HuH-7.5 (cell line): ENCODE data around the gene NTM.
"Not testable (repeated sequence)": the region's sequence is repeated elsewhere in the genome, so short reads cannot be mapped to it uniquely, and the experiment has no call there.

Experiments
- DNase-seq: peaks from one replicate; pipeline ENCODE4 v3.0.0; 2011; ENCODE audit warnings: low spot score

NTM gene

DNA sequence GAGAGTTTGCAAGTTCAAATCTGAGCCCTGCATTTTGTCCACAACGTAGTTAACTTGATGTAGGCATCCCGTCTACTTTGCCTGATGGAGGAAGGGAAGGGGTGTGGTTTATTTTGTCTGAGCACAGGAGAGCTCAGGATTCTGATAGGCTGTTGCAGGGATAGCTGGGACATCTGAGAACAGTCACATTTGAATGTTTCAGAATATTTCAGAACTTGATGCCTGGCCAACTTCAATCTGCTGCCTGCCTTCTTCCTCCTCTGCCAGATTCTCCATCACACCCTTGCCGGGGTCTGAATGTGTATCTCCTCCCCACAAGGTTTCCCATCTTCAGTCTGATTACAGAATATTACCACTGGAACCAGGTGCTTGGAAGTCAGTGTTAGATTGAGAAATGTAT lies 51.6 kb downstream of the NTM start:
- DNase-seq, result no peak

GRCh38 chr11:131422496-131422895 lies 52.1 kb downstream of the NTM start:
- DNase-seq, result no peak

- DNase-seq, result no peak
These were observed 53.3 kb downstream of the NTM start for GRCh38 chr11:131423688-131424087.

GRCh38 chr11:131424257-131424876 lies 54.0 kb downstream of the NTM start:
- DNase-seq, result not testable (repeated sequence)

- no peak for DNase-seq
These were observed 54.9 kb downstream of the NTM start for GRCh38 chr11:131425285-131425684.

DNA sequence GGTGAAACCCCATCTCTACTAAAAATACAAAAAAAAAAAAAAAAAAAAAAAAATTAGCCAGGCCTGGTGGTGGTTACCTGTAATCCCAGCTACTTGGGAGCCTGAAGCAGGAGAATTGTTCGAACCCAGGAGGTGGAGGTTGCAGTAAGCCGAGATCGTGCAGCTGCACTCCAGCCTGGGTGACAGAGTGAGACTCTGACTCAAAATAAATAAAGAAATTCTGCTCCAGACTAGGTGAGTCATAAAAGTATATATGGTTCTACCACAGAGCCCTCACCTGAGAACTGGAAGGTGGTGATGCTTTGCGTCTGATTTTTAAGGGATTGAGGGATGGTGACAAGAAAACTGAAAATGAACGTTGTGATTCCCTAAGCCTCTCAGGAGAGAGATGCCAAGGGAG lies 58.4 kb downstream of the NTM start:
- no peak for DNase-seq

DNA sequence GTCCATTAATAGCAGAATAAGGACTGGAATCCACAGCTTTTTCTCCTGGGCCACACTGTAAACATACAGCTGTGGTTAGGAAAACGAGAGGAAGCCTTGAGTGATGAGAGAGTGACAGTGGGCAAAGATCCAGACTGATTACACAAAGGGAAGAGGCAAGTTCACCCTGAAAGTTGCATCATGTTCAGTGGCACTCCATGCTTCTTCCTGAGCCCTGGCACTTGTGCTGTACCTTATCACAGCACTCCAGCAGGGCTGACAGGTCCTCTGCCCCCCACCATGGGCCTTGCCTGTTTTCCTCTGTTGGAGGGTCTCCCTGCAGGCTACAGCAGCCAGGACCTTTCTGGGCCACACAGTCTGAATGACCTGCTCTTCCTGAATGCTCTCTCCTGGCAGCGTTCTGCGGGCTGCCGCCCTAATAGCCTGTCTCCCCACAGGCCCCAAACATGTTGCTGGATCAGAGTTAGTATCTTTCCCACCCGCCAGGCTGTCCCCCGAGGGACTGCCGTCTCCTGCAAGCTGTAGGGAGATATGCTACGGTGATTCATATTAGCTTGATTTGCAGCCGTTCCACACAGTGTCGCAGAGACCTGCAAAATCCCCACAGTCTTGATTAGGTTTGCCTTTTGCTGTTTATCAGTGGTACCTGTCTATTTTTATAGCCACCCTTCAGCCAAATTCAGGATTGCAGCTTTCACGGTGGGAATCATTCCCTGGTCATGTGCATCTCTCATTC lies 60.2 kb downstream of the NTM start:
- DNase-seq, result no peak

DNA sequence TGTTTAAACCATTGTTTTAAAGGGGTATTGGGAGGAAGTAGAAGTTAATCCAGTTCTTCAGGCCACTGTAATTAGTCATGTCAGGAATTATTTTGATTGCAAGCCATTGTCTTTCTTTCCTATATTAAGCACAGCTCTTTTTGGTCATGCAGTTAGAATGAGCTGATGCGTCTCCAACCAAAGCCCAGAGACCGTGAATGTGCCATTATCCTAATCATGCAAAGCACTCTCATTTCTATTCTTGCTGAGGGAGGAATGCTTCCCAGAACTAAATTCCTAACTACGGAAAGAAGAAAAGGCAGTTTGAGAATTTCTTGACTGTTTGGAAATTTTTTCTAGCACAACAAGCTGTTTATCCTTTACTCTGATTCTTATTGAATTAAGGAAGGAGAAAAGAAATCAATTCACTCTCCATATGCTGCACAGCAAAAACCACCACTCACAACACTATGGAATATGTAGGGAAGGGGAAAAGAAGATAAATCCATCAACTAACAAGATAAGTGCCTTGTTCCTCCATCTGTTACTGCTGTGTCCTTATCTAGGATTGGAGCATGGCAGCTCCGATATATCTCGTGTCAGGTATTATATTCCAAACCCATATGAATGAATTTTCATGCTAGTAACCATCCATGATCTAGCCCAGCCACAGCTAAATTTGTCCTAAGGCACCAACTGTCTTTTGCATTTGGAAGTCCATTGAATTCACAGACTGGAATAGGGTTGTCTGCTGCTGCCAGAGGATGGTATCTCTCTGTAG lies 70.8 kb downstream of the NTM start:
- no peak for DNase-seq

- no peak for DNase-seq
These were observed 76.3 kb downstream of the NTM start for GRCh38 chr11:131446590-131447275.

DNA sequence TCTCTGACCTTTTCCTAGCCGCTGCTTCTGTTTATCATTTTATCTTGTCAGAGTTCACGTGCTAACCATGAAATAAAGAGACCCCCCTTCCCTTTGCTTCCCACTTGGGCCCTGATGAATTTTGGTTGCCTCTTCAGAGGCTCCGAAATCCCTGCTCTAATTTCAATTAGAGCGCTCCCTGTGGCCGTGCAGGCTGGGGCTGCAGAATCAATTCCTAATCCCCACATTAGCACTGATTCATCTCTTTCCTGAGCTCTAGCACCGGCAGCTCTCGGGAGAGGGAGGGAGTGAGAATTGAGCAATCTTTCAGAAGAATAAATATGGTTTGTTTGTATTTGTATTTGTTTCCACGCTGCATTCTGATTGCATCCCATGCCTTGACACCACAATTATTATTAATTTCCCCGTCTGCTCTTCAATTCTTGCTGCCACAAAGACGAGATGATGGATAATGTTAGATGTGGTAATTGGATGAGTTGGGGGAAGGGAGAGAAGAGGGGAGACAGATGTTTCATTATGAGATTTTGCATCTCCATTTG lies 76.9 kb downstream of the NTM start:
- no peak for DNase-seq

GRCh38 chr11:131447898-131448297 lies 77.5 kb downstream of the NTM start:
- DNase-seq, result no peak

DNA sequence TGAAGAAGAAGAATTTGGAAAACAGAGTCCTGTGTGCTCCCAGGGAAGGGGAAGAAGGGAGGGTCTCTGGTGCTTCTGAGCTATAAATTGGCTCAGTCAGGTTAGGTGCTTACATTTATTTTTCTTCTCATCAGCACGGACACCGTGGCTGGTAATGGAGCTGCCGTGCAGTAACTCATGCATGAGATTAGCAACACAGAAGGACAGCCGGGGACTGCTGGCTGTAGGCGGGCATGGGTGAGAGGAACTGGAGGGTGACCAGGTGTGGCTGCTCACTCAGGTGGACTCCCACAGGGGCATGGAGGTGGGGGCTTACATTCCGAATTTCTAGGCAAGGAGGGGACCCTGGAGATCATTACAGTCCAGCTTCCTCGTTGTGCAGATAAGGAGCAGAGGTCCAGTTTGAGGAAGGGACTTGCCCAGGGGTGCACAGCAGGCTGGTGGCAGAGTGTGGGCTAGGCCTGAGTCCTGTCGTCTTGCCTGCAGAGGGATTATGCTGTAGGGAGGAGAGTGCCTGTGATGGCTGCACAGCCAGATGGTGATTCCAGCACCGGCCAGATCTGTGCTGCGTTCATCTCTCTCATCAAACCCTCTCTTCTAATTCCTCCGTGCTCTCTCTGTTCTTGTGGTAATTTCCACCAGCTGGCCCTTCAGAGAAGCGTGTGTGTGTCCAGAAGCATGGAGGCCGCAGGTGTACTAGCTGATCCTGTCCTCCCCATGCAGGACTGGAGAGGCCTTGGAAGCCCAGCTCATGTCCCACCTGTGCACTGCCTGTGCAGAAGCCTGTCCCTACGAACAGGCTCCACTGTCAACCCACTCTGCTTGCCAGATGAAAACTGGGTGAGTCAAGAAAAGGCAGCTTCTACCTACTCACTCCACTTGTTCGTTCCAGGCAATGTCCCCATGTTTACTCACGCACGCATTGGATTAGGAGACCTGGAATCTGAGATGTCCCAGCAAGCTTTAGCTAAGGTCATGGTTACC lies 78.9 kb downstream of the NTM start:
- DNase-seq, result no peak

DNA sequence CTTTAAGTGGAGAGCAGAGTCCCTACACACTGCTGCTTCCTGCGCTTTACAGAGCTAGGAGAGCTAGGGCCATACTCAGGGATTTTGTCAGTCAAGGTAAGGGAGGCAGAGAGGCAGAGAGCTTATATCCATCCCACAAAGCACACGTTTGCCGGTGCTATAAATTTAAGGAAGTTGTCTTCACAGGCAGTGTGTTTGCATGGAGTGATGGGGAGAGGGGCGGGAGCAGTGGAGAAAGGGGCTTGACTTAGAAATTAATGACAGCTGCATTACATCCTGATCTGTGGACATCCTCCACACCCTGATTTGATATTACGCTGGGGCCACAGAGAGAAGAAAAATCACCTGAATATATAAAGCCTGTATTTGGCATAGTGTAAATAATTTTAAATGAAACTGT lies 84.1 kb downstream of the NTM start:
- no peak for DNase-seq

GRCh38 chr11:131454989-131455388 lies 84.6 kb downstream of the NTM start:
- DNase-seq, result no peak

- no peak for DNase-seq
These were observed 85.7 kb downstream of the NTM start for GRCh38 chr11:131455843-131456704.

GRCh38 chr11:131457163-131457562 lies 86.7 kb downstream of the NTM start:
- DNase-seq, result no peak

DNA sequence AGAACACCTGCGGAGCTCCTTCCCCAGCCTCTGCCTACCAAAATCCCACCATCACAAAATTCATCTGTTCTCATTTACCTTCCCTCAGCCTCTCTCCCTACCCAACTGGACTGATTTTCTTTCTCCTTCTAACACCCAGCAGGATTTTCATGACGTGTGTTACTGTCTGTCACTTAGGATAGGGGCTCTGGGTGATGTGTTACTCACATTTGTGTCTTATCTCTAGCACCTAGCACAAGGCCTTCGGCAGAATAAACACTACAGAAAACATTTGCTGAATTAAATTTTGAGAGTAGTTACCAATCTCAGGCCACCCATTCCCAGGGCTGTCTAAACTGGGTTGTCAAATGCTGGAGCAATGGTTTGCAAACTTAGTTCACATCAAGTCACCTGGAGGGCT lies 88.0 kb downstream of the NTM start:
- no peak for DNase-seq

DNA sequence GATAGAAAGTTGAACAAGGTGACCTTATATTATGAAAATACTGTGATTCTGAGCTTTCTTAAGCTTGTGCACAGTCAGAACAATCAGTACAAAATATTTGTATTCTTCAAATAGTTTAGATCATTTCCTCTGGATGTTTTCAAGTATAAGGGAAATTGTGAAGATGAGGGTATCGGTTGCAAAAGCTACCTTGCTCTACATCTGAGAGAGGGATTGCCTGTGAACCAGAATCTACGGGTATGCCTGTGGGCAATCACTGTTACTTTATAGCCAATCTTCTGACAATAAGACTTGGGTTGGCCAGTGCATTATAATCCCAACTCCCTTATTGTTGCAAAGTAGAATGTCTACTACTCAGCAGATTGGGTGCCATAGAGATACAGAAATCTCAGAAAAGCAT lies 90.5 kb downstream of the NTM start:
- DNase-seq, result no peak

GRCh38 chr11:131462622-131463021 lies 92.2 kb downstream of the NTM start:
- no peak for DNase-seq

- no peak for DNase-seq
These were observed 92.7 kb downstream of the NTM start for GRCh38 chr11:131463162-131463561.
